Measurements from ENCODE around the gene CD163L1.
"Not testable (repeated sequence)": the region's sequence is repeated elsewhere in the genome, so short reads cannot be mapped to it uniquely, and the experiment has no call there.

Gene CD163L1

DNA sequence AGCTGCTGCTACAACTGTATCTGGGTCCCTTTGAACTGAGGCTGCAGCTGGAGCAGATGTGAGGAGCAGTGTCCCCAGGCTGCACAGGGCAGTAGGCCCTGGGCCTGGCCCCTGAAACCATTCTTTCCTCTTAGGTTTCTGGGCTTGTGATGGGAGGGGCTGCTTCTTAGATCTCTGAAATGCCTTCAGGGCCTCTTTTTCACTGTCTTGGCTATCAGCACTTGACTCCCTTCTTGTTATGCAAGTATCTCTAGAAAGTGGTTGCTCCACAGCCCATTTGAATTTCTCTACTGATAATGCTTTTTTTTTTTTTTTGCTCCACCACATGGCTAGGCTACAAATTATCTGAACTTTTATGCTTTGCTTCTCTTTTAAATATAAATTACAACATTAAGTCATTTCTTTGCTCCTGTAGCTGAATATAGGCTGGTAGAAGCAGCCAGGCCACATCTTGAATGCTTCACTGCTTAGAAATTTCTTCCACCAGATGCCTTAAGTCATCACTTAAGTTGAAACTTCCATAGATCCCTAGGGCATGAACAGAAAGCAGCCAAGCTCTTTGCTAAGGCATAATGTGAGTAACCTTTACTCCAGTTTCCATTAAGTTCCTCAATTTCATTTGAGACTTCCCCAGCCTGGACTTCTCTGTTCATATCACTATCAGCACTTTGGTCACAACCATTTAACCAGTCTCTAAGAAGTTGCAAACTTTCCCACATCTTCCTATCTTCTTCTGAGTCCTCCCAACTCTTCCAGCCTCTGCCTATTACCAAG is 98.9 kb downstream of the CD163L1 start:
- no peak for DNase-seq (ENCODE audit: low spot score)
- no peaks in the 10 kb centered on the region for H3K79me1 ChIP-seq (ENCODE audit: low read depth, low read length)

DNA sequence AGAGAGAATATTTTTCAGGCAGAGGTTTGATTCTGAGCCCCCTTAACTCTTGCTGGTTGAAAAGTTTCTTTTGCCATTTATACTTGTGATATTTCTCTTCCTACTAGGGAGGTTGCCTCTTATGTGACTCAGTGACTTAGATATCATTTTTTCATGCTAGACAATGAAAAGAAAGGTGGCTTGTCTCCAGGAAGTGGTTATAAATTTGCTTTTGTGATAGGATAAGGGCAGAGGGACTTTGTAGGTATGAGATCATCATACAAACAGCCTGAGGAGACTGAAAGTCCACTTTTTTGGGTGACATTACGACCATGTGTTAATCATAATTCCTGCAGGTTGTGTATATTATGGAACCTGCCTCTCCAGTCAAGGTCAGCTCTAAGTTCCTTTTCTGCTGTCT is 104.3 kb downstream of the CD163L1 start:
- WGBS, 2 donors (ENCODE audit: extremely low coverage in 2 of 2, insufficient read length in 2 of 2, insufficient replicate concordance in 1 of 2): no CpG with 5 or more reads among the region's 1 CpG

More for the DNA sequence above, 98.9 kb downstream of the CD163L1 start:
- H3K14ac ChIP-seq (ENCODE audit: low read length): no peak overlapping the region
- H2BK15ac ChIP-seq (ENCODE audit: low read length): no peak overlapping the region
- H2BK120ac ChIP-seq (ENCODE audit: low read depth, low read length): no peak overlapping the region
- H3K4me3 ChIP-seq (ENCODE audit: low read length in 2 of 2): no peak overlapping the region
- H3K9ac ChIP-seq (ENCODE audit: low read depth, low read length, poor library complexity): no peak overlapping the region
- no peak overlapping the region for H3K4me2 ChIP-seq (ENCODE audit: insufficient read depth, low read length, poor library complexity, severe bottlenecking)
- H4K91ac ChIP-seq (ENCODE audit: low read depth, low read length, poor library complexity): no peak overlapping the region
- H3K18ac ChIP-seq (ENCODE audit: low read length): no peak overlapping the region
- H3K23ac ChIP-seq (ENCODE audit: low read depth, low read length, poor library complexity): no peak overlapping the region
- no peak overlapping the region for H2BK12ac ChIP-seq (ENCODE audit: low read length)
- H3K4me1 ChIP-seq (ENCODE audit: control insufficient read depth in 2 of 2, insufficient read depth in 1 of 2, low read depth in 1 of 2, low read length in 2 of 2): no peaks in the 10 kb centered on the region
- no peak overlapping the region for H3K4ac ChIP-seq (ENCODE audit: low read length)
- H3K27ac ChIP-seq (replicated peaks; ENCODE audit: low read length): no peak overlapping the region
- H3K27me3 ChIP-seq (ENCODE audit: control insufficient read depth in 3 of 3, insufficient read depth in 3 of 3, low read depth in 1 of 3, low read length in 3 of 3): no peaks in the 10 kb centered on the region
- H3K9me3 ChIP-seq (replicated peaks in 1 of 2; ENCODE audit: control insufficient read depth in 2 of 2, insufficient read depth in 1 of 2, low read depth in 1 of 2, low read length in 2 of 2): peaks cover 0 to 5% of the 10 kb centered on the region in 2 donors
- no peak overlapping the region for H4K8ac ChIP-seq (ENCODE audit: low read depth, low read length)
- no peak overlapping the region for H2BK5ac ChIP-seq (ENCODE audit: low read length)
- H2AK5ac ChIP-seq (ENCODE audit: low read depth, low read length): no peak overlapping the region
- no peaks in the 10 kb centered on the region for H3K36me3 ChIP-seq (replicated peaks in 1 of 2; ENCODE audit: control insufficient read depth in 2 of 2, insufficient read depth in 2 of 2, low read length in 2 of 2)
- H2AFZ ChIP-seq (ENCODE audit: low read length): no peak overlapping the region

DNA sequence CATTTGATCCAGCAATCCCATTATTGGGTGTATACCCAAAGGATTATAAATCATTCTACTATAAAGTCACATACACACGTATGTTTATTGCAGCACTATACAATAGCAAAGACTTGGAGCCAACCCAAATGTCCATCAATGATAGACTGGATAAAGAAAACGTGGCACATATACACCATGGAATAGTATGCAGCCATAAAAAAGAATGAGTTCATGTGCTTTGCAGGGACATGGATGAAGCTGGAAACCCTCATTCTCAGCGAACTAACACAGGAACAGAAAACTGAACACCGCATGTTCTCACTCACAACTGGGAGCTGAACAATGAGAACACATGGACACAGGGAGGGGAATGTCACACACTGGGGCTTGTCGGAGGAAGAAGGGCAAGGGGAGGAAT is 106.2 kb downstream of the CD163L1 start:
- not testable (repeated sequence) for H3K4me1 ChIP-seq (ENCODE audit: control insufficient read depth in 2 of 2, insufficient read depth in 1 of 2, low read depth in 1 of 2, low read length in 2 of 2); H3K27me3 ChIP-seq (ENCODE audit: control insufficient read depth in 3 of 3, insufficient read depth in 3 of 3, low read depth in 1 of 3, low read length in 3 of 3); H3K23ac ChIP-seq (ENCODE audit: low read depth, low read length, poor library complexity); H2AK5ac ChIP-seq (ENCODE audit: low read depth, low read length); DNase-seq (ENCODE audit: low spot score); H2BK5ac ChIP-seq (ENCODE audit: low read length); H2BK12ac ChIP-seq (ENCODE audit: low read length); H3K14ac ChIP-seq (ENCODE audit: low read length); H3K9ac ChIP-seq (ENCODE audit: low read depth, low read length, poor library complexity); H3K4me3 ChIP-seq (ENCODE audit: low read length in 2 of 2); H2BK120ac ChIP-seq (ENCODE audit: low read depth, low read length); H3K27ac ChIP-seq (replicated peaks; ENCODE audit: low read length); H2AFZ ChIP-seq (ENCODE audit: low read length); H3K18ac ChIP-seq (ENCODE audit: low read length); H3K9me3 ChIP-seq (replicated peaks in 1 of 2; ENCODE audit: control insufficient read depth in 2 of 2, insufficient read depth in 1 of 2, low read depth in 1 of 2, low read length in 2 of 2); H3K4me2 ChIP-seq (ENCODE audit: insufficient read depth, low read length, poor library complexity, severe bottlenecking); H3K79me1 ChIP-seq (ENCODE audit: low read depth, low read length); H4K91ac ChIP-seq (ENCODE audit: low read depth, low read length, poor library complexity); H3K36me3 ChIP-seq (replicated peaks in 1 of 2; ENCODE audit: control insufficient read depth in 2 of 2, insufficient read depth in 2 of 2, low read length in 2 of 2); H4K8ac ChIP-seq (ENCODE audit: low read depth, low read length); H2BK15ac ChIP-seq (ENCODE audit: low read length); H3K4ac ChIP-seq (ENCODE audit: low read length)
- WGBS, 2 donors (ENCODE audit: extremely low coverage in 2 of 2, insufficient read length in 2 of 2, insufficient replicate concordance in 1 of 2): no CpG with 5 or more reads among the region's 5 CpGs

More for the DNA sequence above, 104.3 kb downstream of the CD163L1 start:
- H3K9me3 ChIP-seq (replicated peaks in 1 of 2; ENCODE audit: control insufficient read depth in 2 of 2, insufficient read depth in 1 of 2, low read depth in 1 of 2, low read length in 2 of 2): peaks cover 0 to 4% of the 10 kb centered on the region in 2 donors
- H3K4me1 ChIP-seq (ENCODE audit: control insufficient read depth in 2 of 2, insufficient read depth in 1 of 2, low read depth in 1 of 2, low read length in 2 of 2): no peaks in the 10 kb centered on the region
- H3K79me1 ChIP-seq (ENCODE audit: low read depth, low read length): no peaks in the 10 kb centered on the region
- no peak overlapping the region for H3K9ac ChIP-seq (ENCODE audit: low read depth, low read length, poor library complexity)
- H4K8ac ChIP-seq (ENCODE audit: low read depth, low read length): no peak overlapping the region
- no peak for DNase-seq (ENCODE audit: low spot score)
- H2AFZ ChIP-seq (ENCODE audit: low read length): no peak overlapping the region
- no peaks in the 10 kb centered on the region for H3K27me3 ChIP-seq (ENCODE audit: control insufficient read depth in 3 of 3, insufficient read depth in 3 of 3, low read depth in 1 of 3, low read length in 3 of 3)
- H4K91ac ChIP-seq (ENCODE audit: low read depth, low read length, poor library complexity): no peak overlapping the region
- no peak overlapping the region for H2BK15ac ChIP-seq (ENCODE audit: low read length)
- H3K4me2 ChIP-seq (ENCODE audit: insufficient read depth, low read length, poor library complexity, severe bottlenecking): no peak overlapping the region
- H2BK5ac ChIP-seq (ENCODE audit: low read length): no peak overlapping the region
- H3K27ac ChIP-seq (replicated peaks; ENCODE audit: low read length): no peak overlapping the region
- no peak overlapping the region for H2BK12ac ChIP-seq (ENCODE audit: low read length)
- H3K18ac ChIP-seq (ENCODE audit: low read length): no peak overlapping the region
- no peak overlapping the region for H2BK120ac ChIP-seq (ENCODE audit: low read depth, low read length)
- no peak overlapping the region for H3K4ac ChIP-seq (ENCODE audit: low read length)
- no peak overlapping the region for H3K4me3 ChIP-seq (ENCODE audit: low read length in 2 of 2)
- H2AK5ac ChIP-seq (ENCODE audit: low read depth, low read length): no peak overlapping the region
- H3K36me3 ChIP-seq (replicated peaks in 1 of 2; ENCODE audit: control insufficient read depth in 2 of 2, insufficient read depth in 2 of 2, low read length in 2 of 2): no peaks in the 10 kb centered on the region
- no peak overlapping the region for H3K23ac ChIP-seq (ENCODE audit: low read depth, low read length, poor library complexity)
- no peak overlapping the region for H3K14ac ChIP-seq (ENCODE audit: low read length)

DNA sequence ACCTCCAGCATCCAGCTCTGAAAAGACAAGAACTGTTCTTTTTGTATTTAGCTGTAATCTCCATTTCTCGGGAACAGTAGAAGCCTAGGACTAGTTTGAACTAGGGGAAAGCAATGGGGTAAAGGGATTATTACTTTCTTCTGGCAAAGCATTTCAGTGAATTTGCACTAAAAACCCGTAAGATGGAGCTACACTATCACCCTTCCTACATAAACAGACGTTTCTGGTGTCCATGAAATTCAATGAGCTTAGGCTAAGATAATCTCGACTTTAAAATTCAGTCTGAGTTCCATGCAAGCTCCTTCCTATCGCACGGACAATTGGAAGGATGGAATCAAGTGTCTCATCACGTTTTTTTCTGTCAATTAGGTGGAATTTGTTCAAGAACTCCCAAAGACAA is 116.0 kb downstream of the CD163L1 start:
- H4K91ac ChIP-seq (ENCODE audit: low read depth, low read length, poor library complexity): no peak overlapping the region
- no peak overlapping the region for H2BK15ac ChIP-seq (ENCODE audit: low read length)
- H3K36me3 ChIP-seq (replicated peaks in 1 of 2; ENCODE audit: control insufficient read depth in 2 of 2, insufficient read depth in 2 of 2, low read length in 2 of 2): no peaks in the 10 kb centered on the region
- H3K23ac ChIP-seq (ENCODE audit: low read depth, low read length, poor library complexity): no peak overlapping the region
- H2BK12ac ChIP-seq (ENCODE audit: low read length): no peak overlapping the region
- H4K8ac ChIP-seq (ENCODE audit: low read depth, low read length): no peak overlapping the region
- no peak overlapping the region for H3K4ac ChIP-seq (ENCODE audit: low read length)
- H3K4me2 ChIP-seq (ENCODE audit: insufficient read depth, low read length, poor library complexity, severe bottlenecking): no peak overlapping the region
- H2BK120ac ChIP-seq (ENCODE audit: low read depth, low read length): no peak overlapping the region
- no peaks in the 10 kb centered on the region for H3K9me3 ChIP-seq (replicated peaks in 1 of 2; ENCODE audit: control insufficient read depth in 2 of 2, insufficient read depth in 1 of 2, low read depth in 1 of 2, low read length in 2 of 2)
- no peaks in the 10 kb centered on the region for H3K4me1 ChIP-seq (ENCODE audit: control insufficient read depth in 2 of 2, insufficient read depth in 1 of 2, low read depth in 1 of 2, low read length in 2 of 2)
- H2AFZ ChIP-seq (ENCODE audit: low read length): no peak overlapping the region
- H3K4me3 ChIP-seq (ENCODE audit: low read length in 2 of 2): no peak overlapping the region
- peaks cover 0 to 2% (median 0%) of the 10 kb centered on the region in 3 experiments for H3K27me3 ChIP-seq (ENCODE audit: control insufficient read depth in 3 of 3, insufficient read depth in 3 of 3, low read depth in 1 of 3, low read length in 3 of 3)
- no peak overlapping the region for H3K14ac ChIP-seq (ENCODE audit: low read length)
- no peaks in the 10 kb centered on the region for H3K79me1 ChIP-seq (ENCODE audit: low read depth, low read length)
- WGBS, 2 donors (ENCODE audit: extremely low coverage in 2 of 2, insufficient read length in 2 of 2, insufficient replicate concordance in 1 of 2): no CpG with 5 or more reads among the region's 7 CpGs
- no peak overlapping the region for H3K18ac ChIP-seq (ENCODE audit: low read length)
- no peak overlapping the region for H3K27ac ChIP-seq (replicated peaks; ENCODE audit: low read length)
- no peak overlapping the region for H2BK5ac ChIP-seq (ENCODE audit: low read length)
- H3K9ac ChIP-seq (ENCODE audit: low read depth, low read length, poor library complexity): no peak overlapping the region
- no peak overlapping the region for H2AK5ac ChIP-seq (ENCODE audit: low read depth, low read length)
- DNase-seq (ENCODE audit: low spot score): no peak

All from neuronal stem cell (in vitro differentiated cells).